GM18868 (cell line): ENCODE measurements around the gene FGD6.
"Not testable (repeated sequence)": the region's sequence is repeated elsewhere in the genome, so short reads cannot be mapped to it uniquely, and the experiment has no call there.

ENCODE experiments used
- ATAC-seq: cut with Tn5 transposase; IDR thresholded peaks from one replicate; pipeline ENCODE4 v1.9.1; 2021; ENCODE audit warnings: mild to moderate bottlenecking, moderate library complexity; ENCODE audit not compliant: unreplicated experiment

FGD6 gene

DNA sequence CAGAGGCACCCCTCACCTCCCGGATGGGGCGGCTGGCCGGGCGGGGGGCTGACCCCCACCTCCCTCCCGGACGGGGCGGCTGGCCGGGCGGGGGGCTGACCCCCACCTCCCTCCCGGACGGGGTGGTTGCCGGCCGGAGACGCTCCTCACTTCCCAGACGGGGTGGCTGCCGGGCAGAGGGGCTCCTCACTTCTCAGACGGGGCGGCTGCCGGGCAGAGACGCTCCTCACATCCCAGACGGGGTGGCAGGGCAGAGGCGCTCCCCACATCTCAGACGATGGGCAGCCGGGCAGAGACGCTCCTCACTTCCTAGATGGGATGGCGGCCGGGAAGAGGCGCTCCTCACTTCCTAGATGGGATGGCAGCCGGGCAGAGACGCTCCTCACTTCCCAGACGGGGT is 18.4 kb upstream of the FGD6 start:
- not testable (repeated sequence) for ATAC-seq

DNA sequence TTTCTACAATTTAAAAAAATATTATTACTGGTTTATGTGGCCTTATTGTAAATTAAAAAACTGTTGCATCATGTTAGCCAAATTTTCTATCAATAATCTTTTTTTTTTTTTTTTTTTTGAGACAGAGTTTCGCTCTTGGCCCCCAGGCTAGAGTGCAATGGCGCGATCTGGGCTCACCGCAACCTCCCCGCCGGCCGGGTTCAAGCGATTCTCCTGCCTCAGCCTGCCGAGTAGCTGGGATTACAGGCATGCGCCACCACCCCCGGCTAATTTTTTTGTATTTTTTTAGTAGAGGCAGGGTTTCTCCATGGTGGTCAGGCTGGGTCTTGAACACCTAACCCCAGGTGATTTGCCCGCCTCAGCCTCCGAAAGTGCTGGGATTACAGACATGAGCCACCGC is 16.9 kb upstream of the FGD6 start:
- not testable (repeated sequence) for ATAC-seq

DNA sequence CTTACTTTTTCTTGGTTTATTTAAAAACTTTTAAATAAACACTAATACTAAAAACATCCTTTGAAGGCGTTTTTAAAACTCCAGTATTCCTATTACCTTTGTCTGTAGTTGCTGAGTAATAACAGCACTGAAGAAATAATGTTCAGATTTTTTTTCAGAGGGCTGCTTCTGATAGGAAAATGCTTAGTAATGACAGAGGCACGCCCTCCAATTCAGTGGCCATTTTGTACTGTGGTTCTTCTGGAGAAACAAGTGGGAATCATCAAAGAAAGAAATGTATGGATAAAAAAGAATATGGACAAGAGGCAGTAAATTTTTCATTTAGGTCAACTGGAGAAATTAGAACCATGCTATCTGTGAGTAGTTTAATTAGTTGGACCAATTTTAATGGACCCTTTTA is 13.9 kb upstream of the FGD6 start:
- ATAC-seq = no peak

DNA sequence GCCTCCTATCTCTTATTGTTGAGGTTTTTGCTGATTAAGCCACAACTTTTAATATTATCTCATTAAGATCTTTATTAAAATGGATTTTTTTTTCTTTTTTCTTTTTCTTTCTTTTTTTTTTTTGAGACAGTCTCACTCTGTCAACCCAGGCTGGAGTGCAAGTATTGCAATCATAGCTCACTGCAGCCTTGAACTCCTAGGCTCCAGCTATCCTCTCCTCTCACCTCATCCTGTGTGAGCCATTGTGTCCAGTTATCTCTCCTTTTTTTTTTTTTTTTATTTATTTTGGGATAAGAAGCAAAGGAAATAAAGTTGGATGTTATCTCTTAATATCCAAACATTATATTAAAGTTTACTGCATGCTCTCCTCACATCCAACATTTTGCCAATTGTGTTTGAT is 13.0 kb upstream of the FGD6 start:
- ATAC-seq = no peak

DNA sequence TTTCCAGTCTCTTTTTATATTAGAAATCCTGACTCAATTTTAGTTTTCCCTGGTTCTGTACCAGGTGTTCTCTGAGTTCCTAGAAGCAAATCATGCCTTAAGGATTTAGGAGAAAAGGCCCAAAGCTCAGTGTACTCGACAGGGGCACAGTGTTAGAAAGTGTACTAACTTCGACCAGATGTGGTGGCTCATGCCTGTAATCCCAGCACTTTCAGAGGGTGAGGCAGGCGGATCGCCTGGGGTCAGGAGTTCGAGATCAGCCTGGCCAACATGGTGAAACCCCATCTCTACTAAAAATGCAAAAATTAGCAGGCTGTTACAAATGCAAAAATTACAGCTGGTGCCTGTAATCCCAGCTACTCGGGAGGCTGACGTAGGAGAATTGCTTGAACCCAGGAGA is 12.4 kb upstream of the FGD6 start:
- no peak for ATAC-seq

DNA sequence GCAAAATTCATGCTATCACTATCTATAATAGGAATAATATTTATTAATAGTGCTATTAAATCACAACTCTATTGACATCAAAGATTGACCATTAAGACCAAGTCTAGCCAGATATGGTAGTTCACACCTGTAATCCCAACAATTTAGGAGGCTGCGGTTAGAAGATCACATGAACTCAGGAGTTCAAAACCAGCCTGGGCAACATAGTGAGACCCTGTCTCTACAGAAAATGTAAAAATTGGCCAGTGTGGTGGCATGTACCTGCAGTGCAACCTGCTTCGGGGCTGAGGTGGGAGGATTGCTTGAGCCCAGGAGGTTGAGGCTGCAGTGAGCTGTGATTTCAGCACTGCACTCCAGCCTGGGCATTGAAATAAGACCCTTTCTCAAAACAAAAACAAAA is 11.3 kb upstream of the FGD6 start:
- ATAC-seq = no peak

DNA sequence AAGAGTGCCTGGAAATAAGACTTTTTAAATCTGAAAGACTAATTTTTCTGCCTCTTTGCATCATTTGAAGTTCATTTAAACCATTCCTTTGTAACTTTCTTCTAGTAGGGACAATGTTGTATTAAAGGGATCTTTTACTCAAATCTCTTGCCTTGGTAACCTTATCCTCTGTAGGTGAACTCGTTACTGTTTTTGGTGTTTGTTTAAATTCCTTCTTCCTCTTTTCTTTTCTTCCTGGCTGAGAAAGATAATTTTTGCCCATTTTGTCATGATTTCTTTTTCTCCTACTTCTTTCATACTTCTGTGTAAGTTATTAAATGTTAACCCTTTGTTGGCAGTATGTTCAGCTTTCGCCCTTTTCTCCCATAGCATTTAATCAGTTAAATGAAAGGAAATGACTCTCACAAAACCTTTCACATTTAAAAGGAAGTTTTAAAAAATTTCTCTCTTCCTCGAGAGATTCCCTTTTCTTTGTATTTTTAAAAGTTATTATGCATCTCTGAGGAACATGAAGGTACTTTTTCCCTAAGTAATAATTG is 10.6 kb upstream of the FGD6 start:
- ATAC-seq = no peak

DNA sequence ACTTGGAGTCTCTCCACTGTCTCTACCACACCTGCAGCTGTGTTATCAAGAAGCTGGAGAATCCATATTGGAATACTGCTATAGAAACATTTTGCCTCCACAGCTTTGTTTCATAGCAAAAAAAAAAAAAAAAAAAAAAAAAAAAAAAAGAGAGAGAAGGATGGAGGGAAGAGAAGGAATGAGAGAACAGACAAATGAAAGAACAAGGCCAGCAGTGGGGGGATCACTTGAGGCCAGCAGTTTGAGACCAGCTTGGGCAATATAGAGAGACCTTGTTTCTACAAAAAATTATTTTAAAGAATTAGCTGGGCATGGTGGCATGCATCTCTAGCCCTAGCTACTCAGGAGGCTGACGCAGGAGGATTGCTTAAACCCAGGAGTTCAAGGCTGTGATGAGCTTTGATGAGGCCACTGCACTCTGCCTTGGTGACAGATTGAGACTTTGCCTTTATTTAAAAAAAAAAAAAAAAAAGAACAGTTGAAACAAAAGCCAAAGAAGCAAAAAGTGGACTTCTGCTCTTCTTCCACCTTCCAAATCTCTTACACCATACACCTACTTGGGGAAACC is 8.5 kb upstream of the FGD6 start:
- ATAC-seq = no peak

DNA sequence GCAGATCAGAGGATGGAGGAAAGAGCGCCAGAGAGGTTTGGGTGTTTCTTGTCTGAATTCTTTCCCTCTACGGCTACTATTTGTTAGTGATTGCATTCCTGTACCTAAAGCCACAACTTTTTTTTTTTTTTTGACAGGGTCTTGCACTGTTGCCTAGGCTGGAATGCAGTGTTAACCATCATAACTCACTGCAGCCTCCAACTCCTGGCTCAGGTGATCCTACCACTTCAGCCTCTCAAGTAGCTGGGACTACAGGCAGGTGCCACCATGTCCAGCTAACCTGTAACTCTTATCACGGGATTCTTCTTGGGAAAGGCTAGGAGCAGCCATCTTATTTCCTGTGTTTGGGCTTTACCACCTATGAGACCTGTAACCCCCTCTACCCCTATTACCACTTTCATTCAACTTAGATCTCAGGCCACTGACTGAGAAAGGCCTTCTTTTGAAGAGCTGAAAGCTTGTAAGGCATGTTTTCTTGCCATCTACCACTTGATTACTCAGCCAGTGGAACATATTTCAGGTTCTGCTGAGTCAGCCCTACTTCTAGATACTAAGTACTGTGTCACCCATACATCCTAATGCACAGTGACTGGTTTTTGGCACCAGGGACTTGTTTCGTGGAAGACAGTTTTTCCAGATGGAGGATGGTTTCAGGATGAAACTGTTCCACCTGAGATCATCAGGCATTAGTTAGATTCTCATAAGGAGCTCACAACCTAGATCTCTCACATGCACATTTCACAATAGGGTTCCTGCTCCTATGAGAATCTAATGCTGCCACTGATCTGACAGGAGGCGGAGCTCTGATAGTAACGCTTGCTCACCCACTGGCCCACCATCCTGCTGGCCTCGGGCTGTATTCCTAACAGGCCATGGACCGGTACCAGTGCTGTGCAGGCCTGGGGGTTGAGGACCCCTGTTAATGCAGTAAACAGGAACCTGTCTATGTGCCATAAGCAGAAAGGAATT is 7.2 kb upstream of the FGD6 start:
- ATAC-seq = no peak

DNA sequence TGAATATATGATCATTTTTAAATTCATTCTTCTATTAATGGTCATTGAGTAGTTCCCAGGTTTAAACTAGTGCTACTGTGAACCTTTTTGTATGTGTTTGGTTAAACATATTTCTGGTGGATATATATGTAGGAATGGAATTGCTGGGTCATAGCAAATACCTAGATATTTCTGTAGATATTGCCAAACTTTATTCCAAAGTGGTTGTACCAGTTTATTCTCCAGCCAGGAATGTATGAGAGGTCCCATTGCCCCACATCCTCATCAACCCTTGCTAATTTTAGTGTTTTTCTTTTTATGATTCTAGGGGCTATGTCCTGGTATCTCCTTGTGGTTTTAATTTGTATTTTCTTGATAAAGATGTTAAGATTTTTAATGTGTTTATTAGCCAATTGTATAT is 3.5 kb upstream of the FGD6 start:
- ATAC-seq = no peak

DNA sequence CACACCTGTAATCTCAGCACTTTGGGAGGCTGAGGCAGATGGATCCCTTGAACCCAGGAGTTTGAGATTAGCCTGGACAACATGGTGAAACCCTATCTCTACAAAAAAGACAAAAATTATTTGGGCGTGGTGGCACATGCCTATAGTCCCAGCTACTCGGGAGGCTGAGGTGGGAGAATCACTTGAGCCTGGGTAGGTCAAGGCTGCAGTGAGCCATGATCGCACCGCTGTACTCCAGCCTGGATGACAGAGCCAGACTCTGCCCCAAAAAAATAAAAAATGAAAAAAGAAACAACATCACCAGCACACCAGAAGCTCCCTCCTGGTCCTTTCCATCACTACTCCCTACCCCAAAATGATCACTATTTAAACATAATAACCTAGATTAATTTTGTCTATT is 2.9 kb upstream of the FGD6 start:
- no peak for ATAC-seq

DNA sequence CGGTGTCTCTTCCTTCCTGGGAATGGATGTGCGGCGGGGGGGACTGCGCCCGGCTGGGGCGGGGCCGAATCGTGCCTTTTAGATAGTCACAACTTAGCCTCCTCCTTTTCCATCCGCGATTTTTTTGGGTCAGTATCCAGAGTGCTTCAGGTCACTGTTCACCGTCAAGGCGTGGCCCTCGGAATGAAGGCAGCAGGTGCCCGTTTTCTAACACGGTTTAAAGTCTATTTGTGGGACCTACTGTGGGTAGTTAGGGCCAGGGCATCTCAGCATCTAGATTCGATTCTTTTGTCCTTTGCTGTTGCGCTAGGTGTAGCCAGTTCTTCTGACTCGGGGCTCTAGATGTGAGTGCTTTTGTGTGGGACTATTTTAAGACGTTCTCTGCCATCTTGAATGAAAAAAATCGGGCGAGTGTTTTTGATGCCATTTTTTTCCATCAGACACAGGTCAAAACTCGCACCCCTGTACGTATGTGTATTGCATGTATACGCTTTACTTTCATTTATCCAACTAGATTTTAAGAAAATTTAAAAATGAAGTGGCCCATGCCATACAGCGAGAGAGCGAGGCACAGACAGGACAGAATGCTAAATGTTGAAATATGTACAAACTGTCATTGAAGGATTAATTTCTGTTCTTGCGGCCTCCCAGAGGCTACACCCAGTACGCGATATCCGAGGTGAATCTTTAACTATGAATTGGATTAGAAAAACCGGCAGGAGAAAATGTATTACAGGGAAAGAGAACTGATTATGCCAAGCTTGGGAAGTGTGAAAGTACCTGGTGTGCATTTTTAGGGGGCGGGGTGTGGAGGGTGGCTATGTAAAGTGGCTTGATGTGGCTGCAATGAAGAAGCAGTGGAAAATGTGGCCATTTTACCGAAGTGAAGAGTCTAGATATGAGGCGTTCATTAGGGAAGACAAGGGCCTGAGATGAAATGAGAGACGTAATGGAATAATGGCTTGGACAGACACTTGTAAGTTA is 1.2 kb upstream of the FGD6 start:
- ATAC-seq = peak; percentile 1

DNA sequence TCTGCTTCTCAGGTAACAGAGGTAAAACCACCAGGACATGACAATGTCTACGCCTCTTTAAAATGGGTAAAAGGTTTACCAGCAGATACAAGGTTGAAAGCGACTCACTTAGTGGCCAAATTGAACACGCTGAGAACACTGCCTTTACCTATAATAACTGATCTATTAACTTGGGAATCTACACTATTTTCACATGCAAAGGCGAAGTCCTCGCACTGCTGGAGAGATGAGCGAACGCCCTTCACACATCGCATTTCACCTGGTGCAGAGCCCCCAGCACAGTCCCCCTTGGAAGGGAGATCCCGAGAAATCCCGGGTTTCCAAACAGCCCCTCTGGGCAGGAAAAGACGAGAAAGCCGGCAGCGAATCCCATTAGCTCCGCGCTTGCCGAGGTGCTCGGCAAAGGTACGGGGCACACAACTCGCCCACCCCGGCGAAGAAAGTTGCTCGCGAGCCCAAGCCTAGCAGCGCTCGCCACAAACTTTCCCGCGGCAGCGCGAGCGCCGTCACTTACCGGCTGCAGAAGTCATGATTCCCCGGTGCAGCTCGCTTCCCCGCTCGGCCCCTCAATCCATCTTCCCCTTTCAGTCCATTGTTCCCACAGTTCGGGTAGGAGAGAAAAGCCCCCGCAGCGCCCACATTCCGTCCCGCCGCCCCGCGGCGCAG is 423 bp downstream of the FGD6 start:
- peak; percentile 9 for ATAC-seq

DNA sequence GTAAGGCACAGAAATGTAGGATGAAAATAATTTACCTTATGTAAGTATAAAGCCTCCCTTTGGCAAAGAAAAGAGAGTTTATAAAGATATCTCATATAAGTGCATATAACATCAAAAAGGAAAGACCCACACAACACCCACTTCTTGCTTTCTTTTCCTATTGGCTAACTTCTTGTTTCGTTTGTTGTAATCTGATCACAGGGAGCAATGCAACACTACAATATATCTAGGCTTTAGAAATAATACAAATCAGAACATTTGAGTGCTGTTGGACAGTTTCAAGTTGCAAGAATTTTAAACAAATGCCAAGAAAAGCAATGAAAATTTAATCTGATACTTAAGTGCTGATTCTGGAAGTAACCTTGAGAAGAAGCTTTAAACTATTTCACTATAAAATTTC is 1.3 kb downstream of the FGD6 start:
- ATAC-seq = no peak

DNA sequence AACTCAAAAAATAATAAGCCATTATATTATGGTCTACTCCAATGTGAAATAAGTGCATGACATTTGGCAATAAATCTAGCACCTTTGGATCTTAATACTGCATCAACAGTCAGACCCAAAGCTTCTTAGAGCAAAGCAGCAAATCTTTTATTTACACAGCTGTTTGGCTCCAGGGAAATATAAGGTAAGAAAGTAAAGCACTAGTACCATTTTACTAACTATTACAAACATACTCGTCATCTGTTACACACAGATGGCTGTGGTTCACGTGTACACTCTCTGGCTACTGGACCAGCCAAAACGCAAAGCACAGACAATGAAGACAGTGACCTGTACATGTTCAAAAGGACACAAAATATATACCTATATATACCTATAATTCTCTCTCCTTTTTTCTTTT is 2.8 kb downstream of the FGD6 start:
- ATAC-seq = no peak

DNA sequence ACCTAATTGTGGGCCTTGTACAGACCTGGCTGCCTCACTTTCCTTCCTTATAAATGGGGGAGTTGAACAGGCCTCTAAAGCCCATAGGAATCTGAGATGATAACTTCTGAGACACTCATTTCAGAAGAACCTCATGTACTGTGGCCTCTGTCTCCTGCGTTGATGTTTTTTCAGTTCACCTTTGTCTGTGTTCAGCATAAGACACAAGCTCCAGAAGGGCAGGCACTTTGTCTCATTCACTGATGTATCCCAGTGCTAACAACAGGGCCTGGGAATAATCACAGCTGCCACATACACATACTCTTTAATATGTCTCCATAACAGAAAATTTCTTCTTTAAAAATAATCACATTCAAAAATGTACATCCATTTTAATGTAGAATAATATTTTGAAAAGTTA is 3.3 kb downstream of the FGD6 start:
- ATAC-seq = no peak

DNA sequence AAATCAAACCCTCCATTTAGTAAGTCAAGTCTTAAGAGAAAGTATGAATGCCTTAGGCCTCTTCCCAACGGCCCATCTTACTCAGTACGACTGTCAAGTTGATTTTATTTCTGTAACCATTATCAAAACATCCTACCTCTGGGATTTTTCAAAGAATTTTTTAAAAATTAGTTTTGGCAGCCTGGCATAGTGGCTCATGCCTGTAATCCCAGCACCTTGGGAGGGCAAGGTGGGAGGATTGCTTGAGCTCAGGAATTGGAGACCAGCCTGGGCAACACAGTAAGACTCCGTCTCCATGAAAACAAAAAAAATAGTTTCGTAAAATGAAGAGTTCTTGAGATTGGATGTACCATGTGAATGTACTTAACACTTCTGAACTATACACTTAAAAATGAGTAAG is 4.1 kb downstream of the FGD6 start:
- ATAC-seq = no peak

DNA sequence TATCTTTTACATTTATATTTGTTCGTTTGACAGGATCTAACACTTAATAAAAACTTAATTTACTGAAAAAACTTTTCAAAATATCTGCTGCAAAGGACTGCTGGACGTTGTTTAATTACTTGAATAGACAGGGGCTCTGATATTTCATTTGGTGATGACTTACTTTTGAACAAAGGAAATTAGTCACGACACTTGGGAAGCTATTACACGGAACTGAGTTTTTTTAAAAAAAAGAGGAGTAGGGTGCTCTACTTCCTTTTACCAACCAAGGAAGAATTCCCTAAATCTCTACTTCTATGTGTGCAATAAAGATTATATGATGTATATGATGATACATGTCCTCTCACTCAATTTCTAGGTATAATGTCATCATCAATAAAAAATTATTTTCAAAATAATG is 4.7 kb downstream of the FGD6 start:
- no peak for ATAC-seq

DNA sequence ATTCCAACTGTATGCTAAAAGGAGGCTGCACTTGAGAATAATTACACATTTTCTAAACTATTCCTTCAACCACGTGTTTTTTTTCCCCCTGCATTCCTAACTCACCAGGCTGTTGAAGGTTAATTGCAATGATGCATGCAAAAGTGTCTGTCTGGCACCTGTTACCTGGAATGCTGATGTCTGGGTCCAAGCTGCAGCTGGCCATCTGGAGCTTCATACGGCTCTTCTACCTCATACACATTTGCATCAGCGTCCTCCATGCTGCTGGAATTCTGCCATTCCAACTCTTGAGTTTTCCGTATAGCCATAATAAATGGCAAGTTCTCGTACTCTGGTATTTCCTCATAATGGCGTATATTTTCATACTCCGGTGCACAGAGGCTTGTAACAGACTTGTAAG is 8.6 kb downstream of the FGD6 start:
- no peak for ATAC-seq

DNA sequence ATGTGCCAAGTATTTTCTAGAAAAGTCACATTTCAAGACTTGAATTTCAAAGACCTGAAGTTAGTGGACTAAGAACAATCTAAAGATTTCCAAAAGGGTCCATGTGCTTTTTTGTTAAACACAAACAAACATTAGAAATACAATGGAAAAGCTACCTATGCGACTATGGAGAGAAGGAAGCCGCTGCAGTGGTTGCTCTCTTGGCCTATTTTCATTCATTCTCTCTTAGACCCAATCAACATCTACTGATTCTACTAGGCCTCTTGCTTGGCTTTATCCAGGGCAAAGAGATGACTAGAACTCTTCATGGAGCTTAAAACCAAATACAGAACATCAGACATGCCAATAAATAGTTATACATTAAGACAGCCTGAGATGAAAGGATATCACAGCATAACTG is 9.9 kb downstream of the FGD6 start:
- no peak for ATAC-seq

DNA sequence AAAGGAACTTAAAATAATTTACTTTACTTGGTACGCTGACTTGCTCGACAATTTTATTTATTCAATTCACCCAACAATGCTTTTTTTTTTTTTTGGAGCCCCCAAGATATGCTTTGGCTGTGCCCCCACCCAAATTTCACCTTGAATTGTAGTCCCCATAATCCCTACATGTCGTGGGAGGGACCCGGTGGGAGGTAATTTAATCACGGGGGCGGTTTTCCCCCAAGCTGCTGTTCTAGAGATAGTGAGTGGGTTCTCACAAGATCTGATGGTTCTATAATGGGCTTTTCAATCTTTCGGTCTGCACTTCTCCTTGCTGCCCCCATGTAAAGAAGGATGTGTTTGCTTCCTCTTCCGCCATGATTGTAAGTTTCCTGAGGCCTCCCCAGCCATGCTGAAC is 10.4 kb downstream of the FGD6 start:
- no peak for ATAC-seq
